NCI-H187 treated with DMSO at 0.1 percent for 48 hours (cell line): ENCODE results near the gene ZXDC.

ENCODE experiments used
- DNase-seq: peaks from one replicate; lab custom pipeline; 2025; lab: John Stamatoyannopoulos, UW

The ZXDC gene

GRCh38 chr3:126490619-126491018 lies 14.9 kb upstream of the ZXDC start:
- DNase-seq, result no peak

GRCh38 chr3:126488886-126489569 lies 13.3 kb upstream of the ZXDC start:
- no peak for DNase-seq

GRCh38 chr3:126488185-126488584 lies 12.5 kb upstream of the ZXDC start:
- DNase-seq, result no peak

- DNase-seq, result no peak
These were observed 11.6 kb upstream of the ZXDC start for GRCh38 chr3:126487151-126487771.

GRCh38 chr3:126486360-126486847 lies 10.7 kb upstream of the ZXDC start:
- no peak for DNase-seq

GRCh38 chr3:126485956-126486355 lies 10.3 kb upstream of the ZXDC start:
- no peak for DNase-seq

GRCh38 chr3:126485176-126485897 lies 9.6 kb upstream of the ZXDC start:
- no peak for DNase-seq

- no peak for DNase-seq
These were observed 9.0 kb upstream of the ZXDC start for GRCh38 chr3:126484662-126485061.

GRCh38 chr3:126484148-126484547 lies 8.5 kb upstream of the ZXDC start:
- DNase-seq, result no peak

GRCh38 chr3:126483321-126483761 lies 7.7 kb upstream of the ZXDC start:
- DNase-seq, result no peak

GRCh38 chr3:126482503-126483255 lies 7.0 kb upstream of the ZXDC start:
- no peak for DNase-seq

- no peak for DNase-seq
These were observed 6.3 kb upstream of the ZXDC start for GRCh38 chr3:126481808-126482502.

- DNase-seq, result no peak
These were observed 5.2 kb upstream of the ZXDC start for GRCh38 chr3:126480861-126481260.

GRCh38 chr3:126480206-126480605 lies 4.5 kb upstream of the ZXDC start:
- DNase-seq, result no peak

- no peak for DNase-seq
These were observed 4.0 kb upstream of the ZXDC start for GRCh38 chr3:126479642-126480041.

GRCh38 chr3:126478581-126479310 lies 3.1 kb upstream of the ZXDC start:
- DNase-seq, result no peak

- DNase-seq, result no peak
These were observed 1.3 kb upstream of the ZXDC start for GRCh38 chr3:126477061-126477380.

GRCh38 chr3:126476166-126477060 lies 722 bp upstream of the ZXDC start:
- no peak for DNase-seq

GRCh38 chr3:126474498-126475412 lies 936 bp downstream of the ZXDC start:
- no peak for DNase-seq
